MM.1S (cell line): ENCODE results near the gene ST6GALNAC2.

Source experiments
- EZH2 ChIP-seq: fragments of 300-600 bp; sonication (generic); optimal IDR thresholded peaks from 2 replicates; pipeline ENCODE3; 2017; ENCODE audit warnings: low read depth, mild to moderate bottlenecking, antibody characterized with exemption, low read length, mixed read lengths
- EZH2phosphoT487 ChIP-seq: fragments of 300-600 bp; sonication (generic); IDR thresholded peaks from 2 replicates; pipeline ENCODE4 v1.6.1; 2018; ENCODE audit warnings: antibody characterized with exemption, low read length
- TF ChIP-seq, protein P1 (sequence below): fragments of 300-600 bp; sonication (generic); IDR thresholded peaks from 2 replicates; pipeline ENCODE4 v1.5.1; 2016; ENCODE audit warnings: antibody characterized with exemption, low read length, mixed read lengths

DNA sequence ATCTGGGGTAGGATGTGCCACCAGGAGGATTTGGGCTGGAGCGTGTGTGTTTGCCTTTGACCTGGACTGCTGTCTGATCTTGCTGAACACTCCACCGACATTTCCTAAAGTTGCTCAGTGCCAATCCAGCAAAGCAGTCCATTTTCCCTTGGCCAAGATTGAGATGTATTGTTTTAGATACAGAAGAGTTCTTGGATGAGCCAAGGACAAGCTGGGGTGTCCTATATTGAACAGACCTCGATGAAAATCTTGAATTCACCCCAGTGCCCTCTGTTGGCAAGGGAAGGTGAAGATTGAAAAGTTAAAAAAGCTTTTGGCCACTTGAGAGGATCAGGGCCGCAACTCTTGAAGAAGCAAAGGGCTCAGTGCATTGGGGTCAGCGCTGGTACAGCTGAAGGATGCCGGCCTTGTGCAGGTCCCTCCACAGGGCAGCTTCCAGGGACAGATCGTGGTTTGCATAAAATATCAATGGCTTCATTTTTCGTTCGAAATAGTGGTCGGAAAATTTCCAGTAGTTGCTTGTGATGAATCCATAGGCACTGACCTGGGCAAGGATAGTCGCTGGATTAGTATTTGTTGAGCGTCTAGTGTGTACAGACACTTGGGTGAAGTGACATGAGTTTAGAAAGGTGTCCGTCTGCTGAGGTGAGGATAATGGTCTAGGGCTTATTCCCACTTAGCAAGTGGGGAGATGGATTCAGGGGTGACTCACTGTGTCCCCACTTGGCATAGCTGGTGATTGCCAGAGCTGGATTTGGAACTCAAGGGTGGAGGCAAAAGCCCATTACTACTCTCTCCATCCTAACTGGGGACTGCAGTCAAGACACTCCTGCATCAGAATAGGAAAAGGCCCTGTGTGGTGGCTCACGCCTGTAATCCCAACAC is 19.7 kb downstream of the ST6GALNAC2 start:
- TF ChIP-seq EZH2: no peak
- TF ChIP-seq, protein P1, sequence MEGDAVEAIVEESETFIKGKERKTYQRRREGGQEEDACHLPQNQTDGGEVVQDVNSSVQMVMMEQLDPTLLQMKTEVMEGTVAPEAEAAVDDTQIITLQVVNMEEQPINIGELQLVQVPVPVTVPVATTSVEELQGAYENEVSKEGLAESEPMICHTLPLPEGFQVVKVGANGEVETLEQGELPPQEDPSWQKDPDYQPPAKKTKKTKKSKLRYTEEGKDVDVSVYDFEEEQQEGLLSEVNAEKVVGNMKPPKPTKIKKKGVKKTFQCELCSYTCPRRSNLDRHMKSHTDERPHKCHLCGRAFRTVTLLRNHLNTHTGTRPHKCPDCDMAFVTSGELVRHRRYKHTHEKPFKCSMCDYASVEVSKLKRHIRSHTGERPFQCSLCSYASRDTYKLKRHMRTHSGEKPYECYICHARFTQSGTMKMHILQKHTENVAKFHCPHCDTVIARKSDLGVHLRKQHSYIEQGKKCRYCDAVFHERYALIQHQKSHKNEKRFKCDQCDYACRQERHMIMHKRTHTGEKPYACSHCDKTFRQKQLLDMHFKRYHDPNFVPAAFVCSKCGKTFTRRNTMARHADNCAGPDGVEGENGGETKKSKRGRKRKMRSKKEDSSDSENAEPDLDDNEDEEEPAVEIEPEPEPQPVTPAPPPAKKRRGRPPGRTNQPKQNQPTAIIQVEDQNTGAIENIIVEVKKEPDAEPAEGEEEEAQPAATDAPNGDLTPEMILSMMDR: no peak
- TF ChIP-seq EZH2phosphoT487: no peak
